HCT116 (cell line): ENCODE data around the gene NFKB1. TPM values are rescaled to one million over a fixed set of nuclear protein-coding genes. Genes with fewer than 3 reads are reported as not detected.

Experiments
- ATAC-seq: fragments of 200-7000 bp; cut with Tn5 transposase; 2 replicates; pipeline ENCODE4 v1.9.1; 2020; ENCODE audit warnings: mild to moderate bottlenecking, moderate library complexity
- BruUV-seq: library from RNA; stranded (reverse); fragments of 400-500 nt; replicated peaks from 2 replicates; lab custom pipeline; 2021; lab: Mats Ljungman, UMichigan
- CTCF ChIA-PET: fragments of 300-600 bp; sonication (Branson Sonifier 250); formaldehyde crosslinking; loops from one replicate; lab custom pipeline; 2021; ENCODE audit warnings: antibody characterized with exemption; lab: Charles Lee
- POLR2A ChIA-PET: fragments of 300-600, 350-600 bp; sonication (Branson Sonifier 250); formaldehyde crosslinking; loops from one replicate; lab custom pipeline; 2021; ENCODE audit warnings: antibody characterized with exemption; lab: Charles Lee
- RAD21 ChIA-PET, 2 experiments: fragments of 300-600 bp; sonication (Branson Sonifier 250); formaldehyde crosslinking; loops; one replicate each; lab custom pipeline; 2023; ENCODE audit warnings: low total read pairs in 2 of 2; ENCODE audit not compliant: uncharacterized antibody in 2 of 2, unreplicated experiment in 2 of 2, low non-redundant PET in 1 of 2; lab: Charles Lee
- DNase-seq: peaks from one replicate; pipeline ENCODE4 v3.0.0-alpha.2; 2010; ENCODE audit warnings: low read depth, low spot score
- H2AFZ ChIP-seq: fragments of 200-600 bp; shearing (Covaris generic), sonication (generic); 2 replicates; pipeline ENCODE4 v1.6.1; 2017; ENCODE audit warnings: low read depth, mixed run types, mixed read lengths, antibody characterized with exemption, low read length; ENCODE audit not compliant: poor library complexity, severe bottlenecking
- H3K27ac ChIP-seq: 2 replicates; pipeline ENCODE4 v1.5.1; 2012; ENCODE audit warnings: low read depth, low read length
- H3K27me3 ChIP-seq: fragments of 200-600 bp; sonication (generic); 2 replicates; pipeline ENCODE4 v1.6.1; 2016; ENCODE audit warnings: mixed run types, low read length, mixed read lengths; ENCODE audit not compliant: insufficient read depth
- H3K36me3 ChIP-seq, 2 experiments: fragments of 200-500 bp in 1 of 2; fragments of 200-600 bp in 1 of 2; sonication (Bioruptor generic) in 1 of 2; sonication (generic) in 1 of 2; 2 replicates each; pipeline versions ENCODE4 v1.5.1 to v1.6.1; 2014 to 2016; ENCODE audit warnings: low read length in 2 of 2, inconsistent platforms in 1 of 2, mixed read lengths in 1 of 2, mixed run types in 1 of 2; ENCODE audit not compliant: insufficient read depth in 2 of 2, control insufficient read depth in 1 of 2
- H3K4me1 ChIP-seq, 2 experiments: fragments of 200-600 bp in 1 of 2; sonication (generic) in 1 of 2; 2 replicates each; pipeline versions ENCODE4 v1.5.1 to v1.6.1; 2012 to 2017; ENCODE audit warnings: low read length in 2 of 2, inconsistent platforms in 1 of 2, mild to moderate bottlenecking in 1 of 2, mixed read lengths in 1 of 2, mixed run types in 1 of 2, moderate library complexity in 1 of 2; ENCODE audit not compliant: insufficient read depth in 2 of 2, control insufficient read depth in 1 of 2
- H3K4me2 ChIP-seq: fragments of 200-600 bp; sonication (generic); 2 replicates; pipeline ENCODE4 v1.6.1; 2017; ENCODE audit warnings: mixed run types, low read length, mixed read lengths
- H3K4me3 ChIP-seq, 2 experiments: fragments of 200-600 bp in 1 of 2; sonication (generic) in 1 of 2; replicated peaks in 1 of 2; 2 replicates each; pipeline ENCODE4 v1.5.1; 2011 to 2016; ENCODE audit warnings: low read length in 2 of 2, control low read depth in 1 of 2, low read depth in 1 of 2, mild to moderate bottlenecking in 1 of 2, mixed read lengths in 1 of 2, mixed run types in 1 of 2
- H3K79me2 ChIP-seq: fragments of 200-600 bp; sonication (generic); 2 replicates; pipeline ENCODE4 v1.6.1; 2017; ENCODE audit warnings: mild to moderate bottlenecking, mixed run types, low read length, moderate library complexity, mixed read lengths; ENCODE audit not compliant: insufficient read depth
- H3K9ac ChIP-seq: fragments of 200-600 bp; sonication (generic); 2 replicates; pipeline ENCODE4 v1.6.1; 2016; ENCODE audit warnings: low read length, mixed read lengths
- H3K9me2 ChIP-seq: fragments of 200-600 bp; sonication (generic), shearing (Covaris generic); 2 replicates; pipeline ENCODE4 v1.6.1; 2017; ENCODE audit warnings: mixed run types, mild to moderate bottlenecking, moderate library complexity; ENCODE audit not compliant: insufficient read depth
- H3K9me3 ChIP-seq, 2 experiments: fragments of 200-500 bp in 1 of 2; fragments of 200-600 bp in 1 of 2; sonication (Bioruptor generic) in 1 of 2; sonication (generic) in 1 of 2; 2 replicates each; pipeline ENCODE4 v1.6.1; 2014 to 2017; ENCODE audit warnings: low read length in 2 of 2, mixed read lengths in 2 of 2, inconsistent platforms in 1 of 2, low read depth in 1 of 2, mild to moderate bottlenecking in 1 of 2, mixed run types in 1 of 2, moderate library complexity in 1 of 2; ENCODE audit not compliant: control insufficient read depth in 1 of 2, insufficient read depth in 1 of 2
- H4K20me1 ChIP-seq: fragments of 200-600 bp; sonication (generic), shearing (Covaris generic); 2 replicates; pipeline ENCODE4 v1.6.1; 2017; ENCODE audit warnings: mixed run types, mild to moderate bottlenecking, moderate library complexity; ENCODE audit not compliant: insufficient read depth
- CBX3 ChIP-seq: IDR thresholded peaks from 2 replicates; pipeline ENCODE4 v1.6.1; 2012; ENCODE audit warnings: low read depth
- EGR1 ChIP-seq: IDR thresholded peaks from 2 replicates; pipeline ENCODE4 v1.6.1; 2012; ENCODE audit warnings: low read depth
- EZH2 ChIP-seq: fragments of 200-600 bp; sonication (generic); IDR thresholded peaks from 2 replicates; pipeline ENCODE4 v1.6.1; 2017; ENCODE audit warnings: antibody characterized with exemption, mixed run types
- FOSL1 ChIP-seq: IDR thresholded peaks from 2 replicates; pipeline ENCODE4 v1.6.1; 2012; ENCODE audit warnings: low read depth
- JUND ChIP-seq: IDR thresholded peaks from 2 replicates; pipeline ENCODE4 v1.6.1; 2012
- SIN3A ChIP-seq: IDR thresholded peaks from 2 replicates; pipeline ENCODE4 v1.6.1; 2012; ENCODE audit warnings: low read depth
- SP1 ChIP-seq: IDR thresholded peaks from 2 replicates; pipeline ENCODE4 v1.6.1; 2012; ENCODE audit warnings: low read depth
- ZNF274 ChIP-seq: fragments of 200-500 bp; sonication (Bioruptor generic); IDR thresholded peaks from 2 replicates; pipeline ENCODE4 v1.6.1; 2014; ENCODE audit warnings: mild to moderate bottlenecking, low read depth, low read length, inconsistent platforms
- intact Hi-C: fragments of 100-400 bp; cut with micrococcal nuclease; formaldehyde crosslinking; loops from 2 replicates; pipeline ENCODE4 v1.10.0; 2022
- total RNA-seq: library from RNA; stranded (reverse); gene quantifications from one replicate; pipeline ENCODE4 v1.2.1, GENCODE V29; 2021; ENCODE audit not compliant: unreplicated experiment
- TF ChIP-seq, protein P1 (sequence below), 3 experiments: fragments of 200-600 bp in 1 of 3; sonication (generic) in 1 of 3; IDR thresholded peaks in 2 of 3; conservative IDR thresholded peaks in 1 of 3; 2 replicates each; pipeline ENCODE4 v1.5.1; 2012 to 2017; ENCODE audit warnings: low read depth in 2 of 3, low read length in 2 of 3, antibody characterized with exemption in 1 of 3, borderline replicate concordance in 1 of 3, control low read depth in 1 of 3, mild to moderate bottlenecking in 1 of 3, mixed read lengths in 1 of 3, mixed run types in 1 of 3, moderate library complexity in 1 of 3; ENCODE audit not compliant: insufficient read depth in 1 of 3
- TF ChIP-seq, protein P2 (sequence below): IDR thresholded peaks from 2 replicates; pipeline ENCODE4 v1.6.1; 2012

The NFKB1 gene
- total RNA-seq, 1 experiment from 2014 or later: 29.4 TPM

DNA sequence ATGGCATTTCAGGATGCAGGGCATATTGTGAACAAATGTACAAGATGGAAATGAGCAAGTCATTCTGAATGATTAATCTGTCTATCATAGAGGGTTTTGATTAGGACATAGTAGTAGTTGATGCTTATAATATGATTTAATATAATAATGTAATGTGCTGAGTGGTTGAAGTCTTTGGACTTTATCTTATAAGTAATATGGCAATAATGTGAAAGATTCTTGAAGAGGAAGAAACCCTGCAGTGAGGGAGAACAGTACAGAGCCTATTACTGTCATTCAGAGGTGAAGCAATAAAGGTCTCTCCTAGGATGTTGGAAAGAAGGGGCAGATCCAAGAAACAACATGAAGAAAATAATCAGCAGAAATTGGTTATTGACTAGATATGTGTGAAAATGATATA is 16.6 kb downstream of the NFKB1 start:
- H3K9ac ChIP-seq: no peak overlapping the region
- no peak overlapping the region for H3K4me3 ChIP-seq
- H3K27ac ChIP-seq: no peak overlapping the region
- no peaks in the 10 kb centered on the region for H3K4me1 ChIP-seq
- no peak overlapping the region for H3K4me2 ChIP-seq
- no peaks in the 10 kb centered on the region for H3K27me3 ChIP-seq
- DNase-seq (no peak), ATAC-seq (no peak)
- no peaks in the 10 kb centered on the region; a peak in 1 of 4 replicates for H3K9me3 ChIP-seq
- ChIA-PET CTCF (no interaction called here), RAD21 (no interaction called here), POLR2A (no interaction called here)
- H3K79me2 ChIP-seq: peaks cover 45% of the 10 kb centered on the region
- 0 out of 2 replicates have a peak, but pooled peaks cover 5% of the 10 kb centered on the region for H4K20me1 ChIP-seq
- no peaks in the 10 kb centered on the region for H3K9me2 ChIP-seq
- no peak for TF ChIP-seq FOSL1
- no peak for TF ChIP-seq JUND
- TF ChIP-seq EGR1: no peak
- TF ChIP-seq ZNF274: no peak
- TF ChIP-seq, protein P1, sequence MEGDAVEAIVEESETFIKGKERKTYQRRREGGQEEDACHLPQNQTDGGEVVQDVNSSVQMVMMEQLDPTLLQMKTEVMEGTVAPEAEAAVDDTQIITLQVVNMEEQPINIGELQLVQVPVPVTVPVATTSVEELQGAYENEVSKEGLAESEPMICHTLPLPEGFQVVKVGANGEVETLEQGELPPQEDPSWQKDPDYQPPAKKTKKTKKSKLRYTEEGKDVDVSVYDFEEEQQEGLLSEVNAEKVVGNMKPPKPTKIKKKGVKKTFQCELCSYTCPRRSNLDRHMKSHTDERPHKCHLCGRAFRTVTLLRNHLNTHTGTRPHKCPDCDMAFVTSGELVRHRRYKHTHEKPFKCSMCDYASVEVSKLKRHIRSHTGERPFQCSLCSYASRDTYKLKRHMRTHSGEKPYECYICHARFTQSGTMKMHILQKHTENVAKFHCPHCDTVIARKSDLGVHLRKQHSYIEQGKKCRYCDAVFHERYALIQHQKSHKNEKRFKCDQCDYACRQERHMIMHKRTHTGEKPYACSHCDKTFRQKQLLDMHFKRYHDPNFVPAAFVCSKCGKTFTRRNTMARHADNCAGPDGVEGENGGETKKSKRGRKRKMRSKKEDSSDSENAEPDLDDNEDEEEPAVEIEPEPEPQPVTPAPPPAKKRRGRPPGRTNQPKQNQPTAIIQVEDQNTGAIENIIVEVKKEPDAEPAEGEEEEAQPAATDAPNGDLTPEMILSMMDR (IDR thresholded peaks at IDR 0.05 in 2 of 3, conservative IDR thresholded peaks at IDR 0.05 in 1 of 3; ENCODE audit: borderline replicate concordance in 1 of 3, insufficient read depth in 1 of 3, low read depth in 2 of 3, low read length in 2 of 3): no peak
- TF ChIP-seq SP1: no peak
- TF ChIP-seq SIN3A: no peak
- TF ChIP-seq EZH2: no peak
- TF ChIP-seq CBX3: no peak
- TF ChIP-seq, protein P2, sequence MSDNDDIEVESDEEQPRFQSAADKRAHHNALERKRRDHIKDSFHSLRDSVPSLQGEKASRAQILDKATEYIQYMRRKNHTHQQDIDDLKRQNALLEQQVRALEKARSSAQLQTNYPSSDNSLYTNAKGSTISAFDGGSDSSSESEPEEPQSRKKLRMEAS: no peak
- H2AFZ ChIP-seq: no peak overlapping the region
- no TSS peak for BruUV-seq
- intact Hi-C loops: no loop called here
- H3K36me3 ChIP-seq: no peaks in the 10 kb centered on the region
